GM18870 (cell line): ENCODE measurements around the gene PARG.
"Not testable (repeated sequence)": the region's sequence is repeated elsewhere in the genome, so short reads cannot be mapped to it uniquely, and the experiment has no call there.

Experiments used
- ATAC-seq: cut with Tn5 transposase; IDR thresholded peaks from one replicate; pipeline ENCODE4 v1.9.1; 2021; ENCODE audit warnings: moderate library complexity; ENCODE audit not compliant: unreplicated experiment

Gene PARG

DNA sequence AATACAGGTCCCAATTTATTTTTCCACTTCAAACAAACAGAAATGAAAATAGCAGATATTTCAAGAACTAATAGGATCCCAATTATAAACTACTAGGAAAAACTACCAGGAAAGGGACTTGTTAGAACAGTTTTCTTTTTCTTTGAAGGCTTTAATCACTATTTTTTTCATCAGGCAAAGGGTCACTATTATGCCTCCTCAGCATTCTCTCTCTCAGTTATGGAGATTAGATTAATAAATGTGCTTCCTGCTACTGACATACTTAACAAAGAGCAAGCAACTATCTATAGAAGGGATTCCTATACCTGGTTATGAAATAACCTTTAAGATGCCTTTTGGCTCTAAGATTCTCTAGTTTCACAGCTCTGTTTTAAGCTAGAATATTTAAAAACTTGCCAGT, 108.7 kb downstream of the PARG start:
- no peak for ATAC-seq

DNA sequence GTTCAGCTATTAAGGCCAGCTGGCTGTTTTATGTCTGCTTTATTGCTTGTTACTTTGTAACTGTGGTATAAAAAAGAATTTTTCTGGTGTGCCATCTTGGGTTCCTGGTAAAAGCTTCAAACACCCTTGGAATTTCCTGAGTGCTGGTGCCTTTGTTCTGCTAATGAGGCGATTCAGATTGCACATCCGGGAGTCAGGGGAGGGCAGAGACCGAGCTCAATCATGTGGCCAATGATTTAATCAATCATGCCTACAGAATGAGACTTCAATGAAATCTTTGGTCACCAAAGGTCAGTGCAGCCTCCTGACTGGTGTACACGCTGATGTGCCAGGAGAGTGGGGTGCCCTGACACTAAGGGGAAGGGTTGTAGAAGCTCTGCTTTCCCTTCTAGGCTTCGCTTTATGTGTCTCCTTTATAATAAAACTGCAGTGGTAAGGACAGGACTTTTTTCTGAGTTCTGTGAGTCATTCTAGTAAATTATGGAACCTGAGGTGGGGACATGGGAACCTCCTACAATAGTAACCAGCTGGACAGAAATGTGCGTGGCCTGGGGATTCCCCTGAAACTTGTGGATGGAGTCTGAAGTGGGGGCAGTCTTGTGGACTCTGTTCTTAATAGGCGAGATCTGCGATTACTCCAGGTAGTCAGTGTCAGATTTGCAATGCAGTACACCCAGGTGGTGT, 110.3 kb downstream of the PARG start:
- no peak for ATAC-seq

DNA sequence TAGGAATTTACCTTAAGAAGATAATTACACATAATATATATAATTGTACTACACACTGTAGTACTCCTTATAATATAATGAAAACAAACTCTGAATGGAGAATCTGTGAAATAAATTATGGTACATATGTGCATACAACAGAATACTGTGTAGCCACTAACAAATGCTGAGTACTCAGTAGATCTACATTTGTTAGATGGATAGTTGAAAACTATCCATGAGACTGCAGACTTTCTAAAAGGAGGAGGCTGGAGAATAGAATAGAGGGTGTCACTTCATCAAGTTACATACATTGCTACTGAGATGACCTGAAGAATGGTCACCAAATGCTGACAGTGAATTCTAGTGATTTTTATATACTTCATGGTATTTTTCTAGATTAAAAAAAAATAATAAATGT, 111.0 kb downstream of the PARG start:
- ATAC-seq: no peak

DNA sequence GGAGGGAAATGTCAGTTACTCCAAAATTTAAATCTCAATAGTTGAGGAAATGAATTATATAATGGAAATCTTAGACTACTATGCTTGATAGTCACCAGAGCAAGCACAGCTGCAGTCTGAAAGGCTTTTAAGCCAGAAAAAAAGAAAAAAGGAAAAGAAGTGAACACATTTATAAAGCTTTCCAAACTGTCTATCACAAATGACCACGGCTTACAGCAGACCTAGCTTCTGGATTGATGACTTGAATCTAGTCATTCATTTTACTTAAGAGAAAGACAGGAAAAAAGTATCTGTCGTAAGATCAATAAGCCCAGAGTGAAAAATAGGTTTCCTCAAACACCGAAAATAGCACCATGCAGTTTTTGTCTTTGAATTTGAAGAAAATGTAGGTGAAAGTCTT, 111.8 kb downstream of the PARG start:
- ATAC-seq: no peak

DNA sequence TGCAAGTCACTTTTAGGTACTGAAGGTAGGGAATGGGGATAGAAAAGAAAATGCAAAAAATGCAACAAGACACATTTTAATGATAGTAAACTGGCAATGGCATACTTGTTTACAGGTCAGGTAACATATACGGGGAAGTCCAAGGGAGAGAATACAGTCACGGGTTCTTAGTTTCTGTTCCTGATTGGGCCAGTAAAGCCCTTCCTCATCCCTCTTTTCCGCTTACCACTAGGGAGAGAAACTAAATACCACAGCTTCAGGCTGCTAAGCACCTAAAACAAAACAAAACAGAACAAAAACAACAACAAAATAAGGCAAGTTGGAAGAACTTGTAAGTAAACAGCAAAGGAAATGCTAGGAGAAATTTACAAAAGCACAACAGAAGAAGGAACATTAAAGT, 114.5 kb downstream of the PARG start:
- ATAC-seq: no peak

DNA sequence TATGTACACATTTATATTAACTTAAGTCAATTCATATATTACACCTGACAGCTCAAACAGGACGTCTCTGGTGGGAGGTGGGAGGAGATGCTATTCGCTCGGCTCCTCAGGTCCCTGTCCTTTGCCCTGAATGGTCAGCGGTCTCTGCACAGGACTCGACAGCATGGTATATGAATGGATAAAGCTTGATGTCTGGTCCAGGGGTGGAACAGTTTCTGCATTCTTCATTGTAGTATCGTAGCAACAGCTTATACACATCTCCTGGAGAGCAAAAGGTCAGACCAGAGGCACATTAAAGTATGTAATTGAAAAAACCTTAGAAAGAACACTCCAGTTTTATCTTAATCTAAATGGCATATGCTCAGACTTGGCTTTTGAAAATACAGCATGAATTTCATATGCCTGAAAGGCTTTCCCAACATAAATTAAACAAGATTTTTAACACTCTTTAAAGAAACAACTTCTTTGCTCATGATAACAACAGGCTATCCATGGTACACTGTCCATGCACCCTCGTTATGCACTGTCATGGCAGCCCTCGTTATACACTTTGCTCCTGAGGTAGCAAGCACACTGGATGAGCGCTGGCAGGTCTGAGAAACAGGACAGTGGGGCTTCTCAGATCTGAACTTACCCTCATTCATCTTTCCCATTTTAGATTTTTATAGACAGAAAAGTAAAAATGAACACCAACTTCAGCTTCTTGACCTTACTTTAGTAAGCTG, 122.4 kb downstream of the PARG start:
- ATAC-seq: no peak

DNA sequence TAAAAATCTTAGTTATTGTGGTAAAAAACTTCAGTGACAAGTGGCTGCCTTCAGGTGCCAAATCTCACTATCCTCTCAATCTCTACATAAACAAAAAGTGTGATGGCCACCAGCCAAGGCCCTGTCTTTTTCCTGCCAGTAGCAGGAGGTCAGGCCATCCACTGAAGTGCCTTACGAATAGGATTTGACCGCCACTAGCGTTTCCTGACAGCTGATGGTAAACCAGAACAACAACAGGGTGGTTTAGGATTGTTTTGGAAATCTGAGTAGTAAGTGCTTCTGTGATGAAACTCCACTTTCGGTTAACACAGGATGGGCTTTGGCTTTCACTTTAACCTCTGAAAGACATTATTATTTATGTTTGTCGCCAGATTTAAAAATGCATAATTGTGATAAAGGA, 124.0 kb downstream of the PARG start:
- no peak for ATAC-seq

DNA sequence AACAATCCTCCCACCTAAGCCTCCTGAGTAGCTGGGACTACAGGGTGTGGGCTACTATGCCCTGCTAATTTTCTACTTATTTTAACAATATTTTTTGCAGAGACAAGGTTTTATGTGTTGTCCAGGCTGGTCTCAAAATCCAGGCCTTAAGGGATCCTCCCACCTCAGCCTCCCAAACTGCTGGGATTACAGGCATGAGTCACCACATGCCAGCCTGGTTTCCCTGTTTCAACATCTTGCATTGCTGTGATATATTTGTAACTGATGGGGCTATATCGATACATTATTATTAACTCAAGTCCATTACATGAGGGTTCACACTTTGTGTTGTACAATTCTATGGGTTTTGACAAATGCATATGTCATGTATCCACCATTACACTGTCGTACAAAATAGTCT, 137.8 kb downstream of the PARG start:
- ATAC-seq: no peak

DNA sequence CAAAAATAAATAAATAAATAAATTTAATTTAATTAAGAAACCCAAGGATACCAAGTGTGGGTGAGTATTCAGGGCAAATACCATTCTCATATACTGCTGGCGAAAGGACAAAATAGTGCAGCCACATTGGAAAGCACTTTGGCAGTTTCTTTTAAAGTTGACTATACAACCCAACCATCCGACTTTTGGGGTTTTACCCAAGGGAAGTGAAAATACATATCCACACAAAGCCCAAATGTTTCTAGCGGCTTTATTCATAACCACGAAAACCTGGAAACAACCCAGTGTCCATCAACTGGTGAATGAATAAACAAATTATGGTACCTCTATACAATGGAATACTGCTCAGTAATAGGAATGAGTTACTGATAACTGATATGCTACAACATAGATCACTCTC, 143.6 kb downstream of the PARG start:
- ATAC-seq: no peak

DNA sequence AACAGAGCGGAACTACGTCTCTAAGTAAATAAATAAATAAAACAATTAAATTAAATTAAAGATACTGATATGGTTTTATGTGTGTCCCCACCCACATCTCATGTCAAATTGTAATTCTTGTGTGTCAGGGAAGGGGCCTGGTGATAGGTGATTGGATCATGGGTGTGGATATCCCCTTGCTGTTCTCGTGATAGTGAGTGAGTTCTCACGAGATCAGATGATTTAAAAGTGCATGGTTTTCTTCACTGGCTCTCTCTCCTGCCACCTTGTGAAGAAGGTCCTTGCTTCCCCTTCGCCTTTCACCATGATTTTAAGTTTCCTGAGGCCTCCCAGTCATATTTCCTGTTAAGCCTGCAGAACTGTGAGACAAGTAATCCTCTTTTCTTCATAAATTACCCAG, 150.7 kb downstream of the PARG start:
- ATAC-seq: no peak

DNA sequence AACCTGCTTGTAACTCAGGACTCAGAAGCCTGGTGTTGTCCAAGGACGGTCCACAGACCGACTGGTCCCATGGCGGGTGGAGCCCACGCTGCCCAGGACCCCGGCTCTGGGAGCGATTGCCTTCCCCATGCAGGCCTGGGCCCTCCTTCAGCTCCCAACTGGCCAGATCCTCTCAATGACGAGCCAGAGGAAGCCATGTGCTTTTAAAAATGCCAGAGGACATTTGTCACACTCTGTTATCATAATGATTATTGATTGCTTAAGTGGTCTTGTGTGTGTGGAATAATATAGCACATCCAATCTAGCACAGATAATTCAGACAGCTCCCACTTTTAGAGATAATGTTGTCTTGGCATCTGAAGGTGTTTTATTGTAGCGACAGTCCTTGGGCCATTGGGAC, 157.1 kb downstream of the PARG start:
- ATAC-seq: no peak

DNA sequence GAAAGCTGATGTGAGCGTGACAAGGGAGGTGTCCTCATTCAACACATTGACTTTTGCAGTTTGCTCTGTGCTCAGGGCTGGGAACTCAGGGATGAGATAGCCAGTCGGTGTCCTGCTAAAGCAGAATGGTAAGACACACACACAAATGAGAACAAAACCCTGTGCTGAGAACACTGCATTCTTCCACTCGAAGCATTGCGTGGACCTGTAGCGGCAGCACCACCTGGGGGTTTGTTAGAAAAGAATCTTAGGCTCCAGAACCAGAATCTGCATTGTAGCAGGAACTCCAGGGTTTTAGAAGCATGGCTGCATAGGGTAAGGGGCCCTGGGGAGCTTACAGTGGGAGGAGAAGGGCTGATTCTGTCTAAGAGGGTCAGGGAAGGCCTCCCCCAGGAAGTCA, 158.2 kb downstream of the PARG start:
- ATAC-seq: no peak

DNA sequence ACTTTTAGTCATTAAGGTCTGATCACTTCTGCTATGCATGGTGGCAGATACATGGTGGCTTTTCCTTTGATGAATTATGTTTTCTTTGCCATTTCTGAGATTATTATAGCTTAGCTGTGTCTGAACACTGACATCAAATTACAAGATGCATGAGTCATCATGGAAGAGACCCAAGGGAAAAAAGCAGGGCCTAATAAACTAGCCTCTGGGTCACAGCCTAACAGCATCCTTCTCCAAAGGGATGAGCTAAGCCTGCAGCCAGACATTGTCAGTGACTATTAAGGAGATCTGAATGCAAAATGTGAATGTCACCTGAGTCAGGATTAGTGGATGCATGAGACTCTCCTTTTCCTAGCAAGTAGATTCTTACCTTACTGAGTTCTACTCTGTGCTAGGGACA, 160.6 kb downstream of the PARG start:
- no peak for ATAC-seq

DNA sequence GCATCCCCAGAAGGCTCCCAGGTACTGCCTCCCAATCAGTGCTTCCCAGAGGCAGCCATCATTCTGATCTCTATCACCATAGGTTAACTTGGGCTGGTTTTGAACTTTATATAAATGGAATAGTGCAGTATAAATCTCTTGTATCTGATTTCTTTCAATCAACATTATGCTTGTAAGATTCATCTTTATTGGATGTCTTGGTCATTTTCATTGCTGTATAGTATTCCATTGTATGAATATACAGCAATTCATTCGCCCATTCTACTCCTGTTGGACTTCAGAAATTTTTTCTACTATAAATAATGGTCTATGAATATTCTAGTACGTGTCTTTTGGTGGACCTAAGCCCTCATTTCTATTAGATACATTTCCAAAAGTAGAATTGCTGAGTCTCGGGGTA, 163.6 kb downstream of the PARG start:
- no peak for ATAC-seq

DNA sequence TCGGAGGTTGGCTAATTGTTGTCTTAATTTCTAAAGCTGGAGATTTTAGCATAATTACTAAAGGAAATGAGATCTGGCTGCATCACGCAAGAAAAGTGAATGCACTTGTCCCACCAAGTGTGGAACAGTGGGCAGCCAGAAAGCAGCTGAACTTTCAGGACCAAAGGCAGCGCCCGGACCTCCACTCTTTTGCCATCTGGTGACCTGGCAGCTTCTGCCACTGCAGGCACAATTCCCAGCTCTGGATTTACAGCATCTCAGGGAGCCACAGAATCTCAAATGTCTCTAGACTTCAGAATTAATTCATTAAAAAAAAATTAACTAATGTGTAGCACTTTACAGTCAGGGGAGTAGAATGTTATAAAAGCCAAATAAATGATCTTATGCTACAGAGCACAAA, 165.0 kb downstream of the PARG start:
- no peak for ATAC-seq

DNA sequence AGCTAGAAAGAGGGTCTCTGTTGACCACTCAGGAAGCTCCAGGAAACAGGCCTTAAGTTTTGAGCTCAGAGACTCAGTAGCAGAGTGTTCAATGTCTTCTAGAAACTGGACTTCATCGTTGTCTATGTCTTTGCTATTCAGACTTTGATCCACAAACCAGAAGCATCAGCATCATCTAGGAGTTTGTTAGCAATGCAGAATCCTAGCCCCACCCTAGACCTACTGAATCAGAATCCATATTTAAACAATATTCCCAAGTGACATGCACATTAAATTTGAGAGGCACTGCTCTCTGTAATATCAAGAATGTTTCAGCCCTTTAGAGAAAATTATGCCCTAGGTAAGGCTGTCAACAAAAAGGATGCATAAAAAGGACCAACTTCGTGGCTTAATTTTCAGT, 166.8 kb downstream of the PARG start:
- ATAC-seq: no peak

DNA sequence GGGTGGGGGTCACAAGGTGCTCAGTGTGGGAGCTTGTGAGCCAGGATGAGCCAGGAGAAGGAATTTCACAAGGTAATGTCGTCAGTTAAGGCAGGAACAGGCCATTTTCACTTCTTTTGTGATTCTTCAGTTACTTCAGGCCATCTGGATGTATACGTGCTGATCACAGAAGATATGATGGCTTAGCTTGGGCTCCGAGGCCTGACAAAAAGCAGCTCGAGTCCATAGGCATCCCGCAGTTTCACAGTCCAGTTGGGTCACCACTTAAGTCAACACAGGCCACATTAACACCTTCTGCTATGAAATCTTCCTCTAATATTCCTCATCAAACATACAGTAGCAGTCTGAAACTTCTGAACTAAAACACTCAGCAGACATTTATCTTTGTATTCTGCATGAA, 168.9 kb downstream of the PARG start:
- not testable (repeated sequence) for ATAC-seq

DNA sequence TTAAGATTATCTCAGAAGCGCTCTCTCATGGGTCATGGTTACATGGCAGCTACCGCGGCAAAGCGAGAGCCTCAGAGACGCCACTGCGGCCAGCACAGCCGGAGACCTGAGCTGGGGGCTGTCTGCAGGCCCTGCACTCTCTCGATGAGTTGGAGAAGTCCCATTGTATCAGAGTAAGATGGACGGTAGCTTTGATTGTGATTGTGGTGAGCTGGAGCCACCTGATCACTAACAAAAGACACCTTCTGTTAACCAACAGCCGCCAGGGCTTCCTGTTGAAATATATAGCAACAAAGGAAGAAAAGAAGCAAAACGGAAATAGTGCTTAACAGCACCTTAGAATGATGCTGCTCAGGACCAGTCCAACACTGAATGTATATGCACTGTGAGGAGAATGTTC, 170.8 kb downstream of the PARG start:
- ATAC-seq: not testable (repeated sequence)

DNA sequence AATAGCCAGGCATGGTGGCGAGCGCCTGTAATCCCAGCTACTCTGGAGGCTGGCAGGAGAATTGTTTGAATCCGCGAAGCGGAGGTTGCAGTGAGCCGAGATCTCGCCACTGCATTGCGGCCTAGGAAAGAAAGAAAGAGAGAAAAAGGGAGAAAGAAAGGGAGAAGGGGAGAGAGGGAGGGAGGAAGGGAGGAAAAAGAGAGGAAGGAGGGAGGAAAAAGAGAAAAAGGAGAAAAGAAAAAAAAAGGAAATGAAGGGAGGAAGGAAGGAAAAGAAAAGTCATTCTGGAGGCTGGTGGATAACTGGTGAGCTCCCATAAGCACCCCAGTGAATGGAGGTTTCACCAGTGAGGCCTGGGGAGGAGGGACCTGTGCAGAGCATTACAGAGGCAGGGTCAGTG, 172.1 kb downstream of the PARG start:
- ATAC-seq: no peak

DNA sequence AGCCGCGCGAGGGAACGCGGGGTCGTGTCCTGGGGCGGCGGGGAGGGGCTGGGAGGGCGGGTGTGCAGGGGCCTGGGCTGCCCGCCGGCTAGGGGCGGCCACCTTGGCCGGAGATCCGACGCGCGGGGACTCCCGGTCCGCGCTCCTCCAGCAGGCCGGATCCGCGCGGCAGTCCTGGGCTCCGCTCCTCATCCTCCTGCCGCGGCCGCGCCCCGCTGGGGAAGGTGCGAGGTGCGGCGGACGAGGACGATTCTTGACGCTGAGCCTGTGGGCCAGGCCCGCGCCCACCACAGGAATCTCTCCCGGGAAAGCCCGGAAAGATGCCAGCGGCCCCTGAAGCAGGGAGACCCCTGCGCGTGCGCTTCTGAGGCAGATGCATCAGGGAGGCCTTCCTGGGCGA, 173.1 kb downstream of the PARG start:
- ATAC-seq: no peak

DNA sequence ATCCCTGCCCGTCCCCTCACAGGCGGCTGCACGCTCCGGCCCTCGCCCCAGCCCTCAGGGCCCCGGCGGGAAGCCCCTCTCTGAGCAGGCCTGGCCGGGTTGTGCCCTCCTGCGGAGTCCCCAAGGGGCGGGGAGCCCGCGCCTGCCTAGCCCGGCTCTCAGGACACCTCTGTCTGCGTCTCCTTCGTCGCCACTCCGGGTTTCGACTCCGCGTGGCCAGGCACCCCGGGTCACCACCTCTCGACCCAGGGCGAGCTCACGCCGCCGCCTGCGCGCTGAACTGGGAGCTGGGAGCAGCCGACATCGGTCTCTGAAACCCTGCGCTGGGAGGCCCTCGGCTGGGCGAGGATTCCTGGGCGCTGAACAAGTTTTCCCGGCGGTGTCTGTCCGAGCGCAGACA, 173.5 kb downstream of the PARG start:
- no peak for ATAC-seq
